CD4-positive, alpha-beta T cell treated with Interleukin-17A for 4 hours (primary cell): ENCODE measurements around the gene CHAF1A.

Source experiments
- DNase-seq: peaks from one replicate; pipeline ENCODE4 v3.0.0-alpha.2; 2020; ENCODE audit warnings: mixed read lengths

The CHAF1A gene

GRCh38 chr19:4457654-4458395, 55.4 kb downstream of the CHAF1A start, which contains the start of gene UBXN6:
Gene UBXN6, minus strand, starts transcription at chr19:4457794. Its CDS starts 97 bp downstream, at chr19:4457697.
- DNase-seq: peak; percentile 98

GRCh38 chr19:4464815-4465581, 62.6 kb downstream of the CHAF1A start:
- no peak for DNase-seq

- no peak for DNase-seq
Observed at GRCh38 chr19:4467835-4468234, 65.4 kb downstream of the CHAF1A start.

GRCh38 chr19:4471403-4472173, 69.1 kb downstream of the CHAF1A start:
- peak; percentile 97 for DNase-seq

- DNase-seq: no peak
Observed at GRCh38 chr19:4472174-4472974, 69.9 kb downstream of the CHAF1A start, which contains the start of gene HDGFL2. Gene HDGFL2, plus strand, starts transcription at chr19:4472297. Its CDS starts 54 bp downstream, at chr19:4472351.

GRCh38 chr19:4473011-4473762, 70.7 kb downstream of the CHAF1A start:
- DNase-seq: no peak

GRCh38 chr19:4473763-4474513, 71.5 kb downstream of the CHAF1A start:
- no peak for DNase-seq

GRCh38 chr19:4474514-4475022, 72.1 kb downstream of the CHAF1A start:
- DNase-seq: no peak

GRCh38 chr19:4477034-4477801, 74.8 kb downstream of the CHAF1A start:
- no peak for DNase-seq

GRCh38 chr19:4482721-4483364, 80.4 kb downstream of the CHAF1A start:
- DNase-seq: no peak

GRCh38 chr19:4483385-4483784, 80.9 kb downstream of the CHAF1A start:
- no peak for DNase-seq

GRCh38 chr19:4487572-4487971, 85.1 kb downstream of the CHAF1A start:
- no peak for DNase-seq

- DNase-seq: no peak
Observed at GRCh38 chr19:4488496-4488895, 86.1 kb downstream of the CHAF1A start.

GRCh38 chr19:4491446-4491845, 89.0 kb downstream of the CHAF1A start:
- no peak for DNase-seq

- DNase-seq: no peak
Observed at GRCh38 chr19:4492337-4493103, 90.1 kb downstream of the CHAF1A start.
